BJ (cell line): ENCODE results near the gene XXYLT1. TPM values are rescaled to one million over a fixed set of nuclear protein-coding genes. Genes with fewer than 3 reads are reported as not detected.

Experiments used
- CTCF ChIA-PET: fragments of 350-600 bp; formaldehyde crosslinking; extraction: SDS; loops from one replicate; lab custom pipeline; 2021; ENCODE audit warnings: antibody characterized with exemption, inconsistent platforms; lab: Yijun Ruan, JAX
- POLR2A ChIA-PET: fragments of 300-600 bp; sonication (Branson Sonifier 250); formaldehyde crosslinking; extraction: SDS; loops from one replicate; lab custom pipeline; 2021; ENCODE audit warnings: antibody characterized with exemption; lab: Charles Lee
- DNase-seq: peaks from one replicate; pipeline ENCODE4 v3.0.0-alpha.2; 2011; ENCODE audit warnings: low read depth
- H3K27me3 ChIP-seq: 2 replicates; pipeline ENCODE4 v1.6.0; 2011; ENCODE audit warnings: low read length; ENCODE audit not compliant: control insufficient read depth, insufficient read depth
- H3K36me3 ChIP-seq: 2 replicates; pipeline ENCODE4 v1.5.1; 2011; ENCODE audit warnings: low read length; ENCODE audit not compliant: control insufficient read depth, insufficient read depth
- H3K4me3 ChIP-seq: 2 replicates; pipeline ENCODE4 v1.5.1; 2011; ENCODE audit warnings: low read depth, mild to moderate bottlenecking, control low read depth, low read length
- polyA plus RNA-seq: library from polyadenylated mRNA; depleted of rRNA; stranded (reverse); fragments of >200 nt; gene quantifications from 2 replicates; pipeline ENCODE4 v1.2.3, GENCODE V29; 2011
- TF ChIP-seq, protein P1 (sequence below): IDR thresholded peaks from 2 replicates; pipeline ENCODE4 v1.5.1; 2011; ENCODE audit warnings: low read depth, mild to moderate bottlenecking, control low read depth, inconsistent platforms, low read length, moderate library complexity; ENCODE audit not compliant: insufficient read depth

XXYLT1 gene
- polyA plus RNA-seq, 1 experiment = 33.5 TPM

DNA sequence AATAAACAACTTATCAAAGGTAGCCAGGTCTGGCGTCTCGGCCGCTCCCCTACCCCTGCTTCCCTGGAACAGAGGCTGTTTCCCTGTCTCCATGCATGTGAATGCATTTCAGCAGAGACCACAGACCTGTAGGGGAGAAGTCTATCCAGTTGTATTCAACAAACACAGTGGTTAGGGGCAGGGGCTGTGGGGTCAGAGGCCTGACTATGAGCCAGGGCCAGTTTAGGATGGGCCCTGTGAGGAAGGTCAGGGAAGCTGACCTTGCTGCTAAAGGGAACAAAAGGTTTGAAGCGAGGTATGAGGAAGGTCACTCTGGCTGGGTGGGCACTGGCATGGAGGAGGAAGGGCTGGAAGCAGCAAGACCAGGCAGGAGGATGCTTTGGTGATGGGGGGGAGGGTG is 184.6 kb downstream of the XXYLT1 start:
- Histone ChIP-seq H3K36me3 (no peaks in the 10 kb centered on the region), H3K4me3 (no peak overlapping the region), H3K27me3 (no peaks in the 10 kb centered on the region)
- TF ChIP-seq, protein P1, sequence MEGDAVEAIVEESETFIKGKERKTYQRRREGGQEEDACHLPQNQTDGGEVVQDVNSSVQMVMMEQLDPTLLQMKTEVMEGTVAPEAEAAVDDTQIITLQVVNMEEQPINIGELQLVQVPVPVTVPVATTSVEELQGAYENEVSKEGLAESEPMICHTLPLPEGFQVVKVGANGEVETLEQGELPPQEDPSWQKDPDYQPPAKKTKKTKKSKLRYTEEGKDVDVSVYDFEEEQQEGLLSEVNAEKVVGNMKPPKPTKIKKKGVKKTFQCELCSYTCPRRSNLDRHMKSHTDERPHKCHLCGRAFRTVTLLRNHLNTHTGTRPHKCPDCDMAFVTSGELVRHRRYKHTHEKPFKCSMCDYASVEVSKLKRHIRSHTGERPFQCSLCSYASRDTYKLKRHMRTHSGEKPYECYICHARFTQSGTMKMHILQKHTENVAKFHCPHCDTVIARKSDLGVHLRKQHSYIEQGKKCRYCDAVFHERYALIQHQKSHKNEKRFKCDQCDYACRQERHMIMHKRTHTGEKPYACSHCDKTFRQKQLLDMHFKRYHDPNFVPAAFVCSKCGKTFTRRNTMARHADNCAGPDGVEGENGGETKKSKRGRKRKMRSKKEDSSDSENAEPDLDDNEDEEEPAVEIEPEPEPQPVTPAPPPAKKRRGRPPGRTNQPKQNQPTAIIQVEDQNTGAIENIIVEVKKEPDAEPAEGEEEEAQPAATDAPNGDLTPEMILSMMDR = no peak
- ChIA-PET CTCF (interaction anchor here (1.0 kb wide), 1 partner anchor 11 kb away, joined by 3 read pairs; no protein-coding TSS in a partner anchor), POLR2A (no interaction called here)
- no peak for DNase-seq

DNA sequence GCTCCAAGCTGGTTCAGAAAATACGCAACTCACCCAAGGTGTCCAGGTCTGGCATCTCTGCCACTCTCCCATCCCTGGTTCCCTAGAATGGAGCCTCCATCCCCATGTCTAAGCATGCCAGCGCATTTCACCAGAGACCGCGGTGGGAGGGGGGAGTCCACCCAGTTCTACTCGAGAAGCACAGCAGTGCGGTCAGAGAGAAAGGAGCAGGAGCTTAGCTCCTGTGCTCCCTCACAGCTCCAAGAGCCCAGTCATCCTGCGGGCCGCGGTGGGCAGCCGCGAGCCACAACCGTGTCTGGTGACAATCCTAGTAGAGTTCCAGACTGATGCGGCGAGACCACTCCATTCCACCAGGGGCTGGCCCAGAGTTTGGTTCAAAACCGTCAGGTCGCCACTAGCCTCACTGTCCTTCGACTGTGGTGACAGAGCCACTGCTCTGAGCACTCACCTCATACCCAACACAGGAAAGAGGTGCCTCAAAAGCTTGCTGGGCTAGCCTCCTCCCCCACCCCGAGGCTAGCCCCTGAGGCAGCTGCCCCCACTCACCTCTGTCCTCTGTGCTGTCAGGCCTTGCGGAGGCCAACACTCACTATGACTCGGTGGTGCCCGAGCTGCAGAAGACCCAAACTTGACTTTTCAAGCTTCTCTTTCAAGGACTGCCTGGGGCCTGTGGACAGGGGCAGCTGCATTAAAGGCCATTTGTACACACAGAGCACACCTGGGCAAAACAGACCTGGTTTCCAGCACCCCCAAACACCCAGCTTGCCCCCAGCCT is 185.4 kb downstream of the XXYLT1 start:
- ChIA-PET CTCF (interaction anchor here (0.6 to 1.1 kb wide), 3 partner anchors 9 to 414 kb away, joined by 3 read pairs; no protein-coding TSS in a partner anchor), POLR2A (interaction anchor here (0.5 kb wide), 1 partner anchor 22 kb away, joined by 3 read pairs; no protein-coding TSS in a partner anchor)
- Histone ChIP-seq H3K36me3 (no peaks in the 10 kb centered on the region), H3K27me3 (no peaks in the 10 kb centered on the region), H3K4me3 (no peak overlapping the region)
- TF ChIP-seq, protein P1 = no peak
- DNase-seq = no peak

DNA sequence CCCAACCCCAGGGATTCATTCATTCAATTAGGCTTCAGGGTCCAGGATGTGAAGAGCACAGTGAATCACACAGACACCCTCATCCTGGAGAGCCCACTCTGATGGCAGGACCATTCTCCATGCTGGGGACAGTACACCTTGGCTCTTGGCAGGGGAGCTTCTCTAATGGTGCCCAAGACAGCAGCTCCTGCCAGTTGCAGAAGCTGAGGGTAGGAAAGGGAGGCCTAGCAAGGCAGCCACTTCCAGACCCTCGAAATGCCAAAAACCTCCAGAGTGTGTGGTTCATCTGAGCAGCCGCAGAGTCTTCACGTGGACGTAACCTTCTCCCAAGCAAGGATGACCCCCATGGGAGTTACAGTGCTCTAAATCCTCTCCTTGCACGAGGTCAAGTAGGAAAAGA is 186.2 kb downstream of the XXYLT1 start:
- TF ChIP-seq, protein P1 = no peak
- Histone ChIP-seq H3K4me3 (no peak overlapping the region), H3K36me3 (no peaks in the 10 kb centered on the region), H3K27me3 (no peaks in the 10 kb centered on the region)
- no peak for DNase-seq
- POLR2A ChIA-PET = no interaction called here
- CTCF ChIA-PET = interaction anchor here (0.6 to 1.1 kb wide), 2 partner anchors 10 to 413 kb away, joined by 3 read pairs; no protein-coding TSS in a partner anchor

DNA sequence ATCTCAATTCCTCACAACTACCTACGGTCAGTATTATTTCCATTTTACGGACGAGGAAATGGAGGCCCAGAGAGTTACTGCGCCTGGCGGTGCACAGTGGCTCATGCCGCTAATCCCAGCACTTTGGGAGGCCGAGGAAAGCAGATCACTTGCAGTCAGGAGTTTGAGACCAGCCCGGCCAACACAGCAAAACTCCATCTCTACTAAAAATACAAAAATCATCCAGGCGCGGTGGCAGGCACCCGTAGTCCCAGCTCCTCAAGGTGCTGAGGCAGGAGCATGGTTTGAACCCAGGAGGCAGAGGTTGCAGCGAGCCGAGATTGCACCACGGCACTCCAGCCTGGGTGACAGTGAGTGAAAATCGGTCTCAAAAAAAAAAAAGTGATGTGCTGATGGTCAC is 187.3 kb downstream of the XXYLT1 start:
- CTCF ChIA-PET = interaction anchor here (0.6 to 0.7 kb wide), 2 partner anchors 397 to 409 kb away, joined by 3 read pairs; no protein-coding TSS in a partner anchor
- no peak for DNase-seq
- TF ChIP-seq, protein P1 = no peak
- Histone ChIP-seq H3K4me3 (no peak overlapping the region), H3K27me3 (no peaks in the 10 kb centered on the region), H3K36me3 (no peaks in the 10 kb centered on the region)
- POLR2A ChIA-PET = no interaction called here

- no peak overlapping the region for H3K4me3 ChIP-seq
- ChIA-PET POLR2A (no interaction called here), CTCF (interaction anchor here (0.7 kb wide), 1 partner anchor 396 kb away, joined by 3 read pairs; no protein-coding TSS in a partner anchor)
- TF ChIP-seq, protein P1 = no peak
- no peaks in the 10 kb centered on the region for H3K27me3 ChIP-seq
- H3K36me3 ChIP-seq = no peaks in the 10 kb centered on the region
- DNase-seq = no peak
Observed at GRCh38 chr3:195082811-195083210, 188.1 kb downstream of the XXYLT1 start.
